Measurements from ENCODE around the gene ATG16L1.

GRCh38 chr2:233209533-233210171, 41.8 kb upstream of the ATG16L1 start:
- no peak for TF ChIP-seq POLR2AphosphoS5 (IDR thresholded peaks at IDR 0.05; ENCODE audit: low read depth, low read length)
- TF ChIP-seq CTCF (IDR thresholded peaks at IDR 0.05), result no peak
- TF ChIP-seq REST (IDR thresholded peaks at IDR 0.05; ENCODE audit: insufficient read depth in 1 of 2, low read depth in 2 of 2, low read length in 1 of 2), result no peak
- TF ChIP-seq TCF7L2 (IDR thresholded peaks at IDR 0.05; ENCODE audit: low read depth, low read length), result no peak
